ENCODE results near the gene CDH4.

CDH4 gene

GRCh38 chr20:61775423-61775822, 523.4 kb downstream of the CDH4 start:
- no peaks in the 10 kb centered on the region for H3K27me3 ChIP-seq (ENCODE audit: low read depth)
- DNase-seq (ENCODE audit: low spot score in 2 of 2) = no peak
- H3K9me3 ChIP-seq = no peaks in the 10 kb centered on the region
- no peaks in the 10 kb centered on the region for H3K4me1 ChIP-seq
- no peaks in the 10 kb centered on the region for H3K36me3 ChIP-seq (replicated peaks)
- in situ Hi-C loops (cut with MboI; ENCODE audit: low sequenced_read_pairs) = no loop called here
- no peak overlapping the region for H3K4me3 ChIP-seq

GRCh38 chr20:61776491-61777075, 524.5 kb downstream of the CDH4 start:
- Histone ChIP-seq H3K27me3 (ENCODE audit: low read depth) (no peaks in the 10 kb centered on the region), H3K9me3 (no peaks in the 10 kb centered on the region), H3K4me3 (no peak overlapping the region), H3K36me3 (replicated peaks) (no peaks in the 10 kb centered on the region), H3K4me1 (no peaks in the 10 kb centered on the region)
- in situ Hi-C loops (cut with MboI; ENCODE audit: low sequenced_read_pairs) = no loop called here
- DNase-seq (ENCODE audit: low spot score in 2 of 2) = no peak

GRCh38 chr20:61777773-61778494, 525.9 kb downstream of the CDH4 start:
- Histone ChIP-seq H3K9me3 (no peaks in the 10 kb centered on the region), H3K4me3 (no peak overlapping the region), H3K36me3 (replicated peaks) (no peaks in the 10 kb centered on the region), H3K4me1 (no peaks in the 10 kb centered on the region), H3K27me3 (ENCODE audit: low read depth) (no peaks in the 10 kb centered on the region)
- no peak for DNase-seq (ENCODE audit: low spot score in 2 of 2)
- in situ Hi-C loops (cut with MboI; ENCODE audit: low sequenced_read_pairs) = no loop called here

GRCh38 chr20:61778495-61778863, 526.4 kb downstream of the CDH4 start:
- Histone ChIP-seq H3K27me3 (ENCODE audit: low read depth) (no peaks in the 10 kb centered on the region), H3K36me3 (replicated peaks) (no peaks in the 10 kb centered on the region)

GRCh38 chr20:61779176-61779965, 527.3 kb downstream of the CDH4 start:
- Histone ChIP-seq H3K27me3 (ENCODE audit: low read depth) (no peaks in the 10 kb centered on the region), H3K36me3 (replicated peaks) (no peaks in the 10 kb centered on the region), H3K4me1 (no peaks in the 10 kb centered on the region), H3K9me3 (no peaks in the 10 kb centered on the region), H3K4me3 (no peak overlapping the region)
- DNase-seq (ENCODE audit: low spot score in 2 of 2) = no peak
- in situ Hi-C loops (cut with MboI; ENCODE audit: low sequenced_read_pairs) = no loop called here

More at GRCh38 chr20:61778495-61778863, 526.4 kb downstream of the CDH4 start:
- DNase-seq (ENCODE audit: low spot score in 2 of 2) = no peak
- H3K4me1 ChIP-seq = no peaks in the 10 kb centered on the region
- H3K4me3 ChIP-seq = no peak overlapping the region
- no peaks in the 10 kb centered on the region for H3K9me3 ChIP-seq
- in situ Hi-C loops (cut with MboI; ENCODE audit: low sequenced_read_pairs) = no loop called here

GRCh38 chr20:61780066-61780465, 528.0 kb downstream of the CDH4 start:
- in situ Hi-C loops (cut with MboI; ENCODE audit: low sequenced_read_pairs) = no loop called here
- DNase-seq (ENCODE audit: low spot score in 2 of 2) = no peak
- Histone ChIP-seq H3K36me3 (replicated peaks) (no peaks in the 10 kb centered on the region), H3K9me3 (no peaks in the 10 kb centered on the region), H3K27me3 (ENCODE audit: low read depth) (no peaks in the 10 kb centered on the region), H3K4me1 (no peaks in the 10 kb centered on the region), H3K4me3 (no peak overlapping the region)

GRCh38 chr20:61784801-61785566, 532.9 kb downstream of the CDH4 start:
- H3K4me1 ChIP-seq = no peaks in the 10 kb centered on the region
- H3K4me3 ChIP-seq = no peak overlapping the region
- no peak for DNase-seq (ENCODE audit: low spot score in 2 of 2)
- in situ Hi-C loops (cut with MboI; ENCODE audit: low sequenced_read_pairs) = no loop called here
- H3K27me3 ChIP-seq (ENCODE audit: low read depth) = no peaks in the 10 kb centered on the region
- no peaks in the 10 kb centered on the region for H3K36me3 ChIP-seq (replicated peaks)
- no peaks in the 10 kb centered on the region for H3K9me3 ChIP-seq

- DNase-seq (ENCODE audit: low spot score in 2 of 2) = no peak
- no peak overlapping the region for H3K4me3 ChIP-seq
- in situ Hi-C loops (cut with MboI; ENCODE audit: low sequenced_read_pairs) = no loop called here
- H3K36me3 ChIP-seq (replicated peaks) = no peaks in the 10 kb centered on the region
- no peaks in the 10 kb centered on the region for H3K9me3 ChIP-seq
- no peaks in the 10 kb centered on the region for H3K4me1 ChIP-seq
- H3K27me3 ChIP-seq (ENCODE audit: low read depth) = no peaks in the 10 kb centered on the region
Measured at GRCh38 chr20:61785567-61785816, 533.4 kb downstream of the CDH4 start.

- Histone ChIP-seq H3K4me1 (no peaks in the 10 kb centered on the region), H3K36me3 (replicated peaks) (no peaks in the 10 kb centered on the region), H3K27me3 (ENCODE audit: low read depth) (no peaks in the 10 kb centered on the region), H3K4me3 (no peak overlapping the region), H3K9me3 (no peaks in the 10 kb centered on the region)
- DNase-seq (ENCODE audit: low spot score in 2 of 2) = no peak
- in situ Hi-C loops (cut with MboI; ENCODE audit: low sequenced_read_pairs) = no loop called here
Measured at GRCh38 chr20:61786230-61786629, 534.2 kb downstream of the CDH4 start.

GRCh38 chr20:61788343-61788742, 536.3 kb downstream of the CDH4 start:
- no peaks in the 10 kb centered on the region for H3K4me1 ChIP-seq
- H3K27me3 ChIP-seq (ENCODE audit: low read depth) = no peaks in the 10 kb centered on the region
- H3K36me3 ChIP-seq (replicated peaks) = no peaks in the 10 kb centered on the region
- H3K4me3 ChIP-seq = no peak overlapping the region
- in situ Hi-C loops (cut with MboI; ENCODE audit: low sequenced_read_pairs) = no loop called here
- no peak for DNase-seq (ENCODE audit: low spot score in 2 of 2)
- H3K9me3 ChIP-seq = no peaks in the 10 kb centered on the region

GRCh38 chr20:61789329-61789728, 537.3 kb downstream of the CDH4 start:
- Histone ChIP-seq H3K4me1 (no peaks in the 10 kb centered on the region), H3K4me3 (no peak overlapping the region), H3K36me3 (replicated peaks) (no peaks in the 10 kb centered on the region), H3K27me3 (ENCODE audit: low read depth) (no peaks in the 10 kb centered on the region), H3K9me3 (no peaks in the 10 kb centered on the region)
- in situ Hi-C loops (cut with MboI; ENCODE audit: low sequenced_read_pairs) = no loop called here
- DNase-seq (ENCODE audit: low spot score in 2 of 2) = no peak

GRCh38 chr20:61790116-61790827, 538.2 kb downstream of the CDH4 start:
- DNase-seq (ENCODE audit: low spot score in 2 of 2) = no peak
- Histone ChIP-seq H3K27me3 (ENCODE audit: low read depth) (no peaks in the 10 kb centered on the region), H3K9me3 (no peaks in the 10 kb centered on the region), H3K36me3 (replicated peaks) (no peaks in the 10 kb centered on the region), H3K4me1 (no peaks in the 10 kb centered on the region), H3K4me3 (no peak overlapping the region)
- in situ Hi-C loops (cut with MboI; ENCODE audit: low sequenced_read_pairs) = no loop called here

- in situ Hi-C loops (cut with MboI; ENCODE audit: low sequenced_read_pairs) = no loop called here
- no peak for DNase-seq (ENCODE audit: low spot score in 2 of 2)
- no peaks in the 10 kb centered on the region for H3K36me3 ChIP-seq (replicated peaks)
- H3K4me1 ChIP-seq = no peaks in the 10 kb centered on the region
- H3K27me3 ChIP-seq (ENCODE audit: low read depth) = no peaks in the 10 kb centered on the region
- H3K9me3 ChIP-seq = no peaks in the 10 kb centered on the region
- no peak overlapping the region for H3K4me3 ChIP-seq
Measured at GRCh38 chr20:61791995-61792394, 539.9 kb downstream of the CDH4 start.

Data from HAP-1 (cell line).